Hematopoietic multipotent progenitor cell (in vitro differentiated cells): ENCODE data around the gene RER1. TPM values are rescaled to one million over a fixed set of nuclear protein-coding genes. Genes with fewer than 3 reads are reported as not detected.

ENCODE experiments used
- total RNA-seq: library from RNA; depleted of rRNA; stranded (reverse); fragments of >200 nt; gene quantifications from one replicate; pipeline ENCODE4 v1.2.3, GENCODE V29; 2012

The RER1 gene
- total RNA-seq, 1 donor = 31.8 TPM

Other genes starting within 250 kb of the RER1 start
- gene FAAP20, start 197.1 kb upstream of the RER1 start, total RNA-seq = 24.8 TPM
- 25.3 TPM for gene SKI, start 163.5 kb upstream of the RER1 start, total RNA-seq
- 17.8 TPM for gene MORN1, start 287 bp upstream of the RER1 start, total RNA-seq
- gene PEX10, start 20.7 kb downstream of the RER1 start, total RNA-seq = 41.5 TPM
- gene PLCH2, start 84.4 kb downstream of the RER1 start, total RNA-seq = 1.3 TPM
- 27.2 TPM for gene PANK4, start 134.8 kb downstream of the RER1 start, total RNA-seq
- gene HES5, start 138.4 kb downstream of the RER1 start, total RNA-seq = not detected
- 135 TPM for gene TNFRSF14, start 164.5 kb downstream of the RER1 start, total RNA-seq
- 27.7 TPM for gene PRXL2B, start 194.9 kb downstream of the RER1 start, total RNA-seq
- 8.1 TPM for gene MMEL1, start 241.2 kb downstream of the RER1 start, total RNA-seq